ENCODE data around the gene UTF1. TPM values are rescaled to one million over a fixed set of nuclear protein-coding genes. Genes with fewer than 3 reads are reported as not detected.

The UTF1 gene
- total and polyA plus RNA-seq, 2 donors (not counting 1 experiment from before 2014, with no cell fraction given) = 0.10 to 0.25 TPM

- no peak overlapping the region for H2AFZ ChIP-seq (ENCODE audit: insufficient read depth, low read depth, low read length, poor library complexity, severe bottlenecking)
- no peak overlapping the region for H3K4me2 ChIP-seq (replicated peaks; ENCODE audit: low read depth, low read length, poor library complexity, severe bottlenecking)
- no peaks in the 10 kb centered on the region for H3K36me3 ChIP-seq (replicated peaks in 1 of 2; ENCODE audit: control extremely low read depth in 1 of 2, control insufficient read depth in 1 of 2, extremely low read depth in 1 of 2, insufficient read depth in 2 of 2, low read length in 1 of 2)
- CTCF ChIA-PET = no interaction called here
- H3K9ac ChIP-seq (ENCODE audit: low read length) = no peak overlapping the region
- ATAC-seq (ENCODE audit: low read depth) (no peak), DNase-seq (no peak)
- H4K20me1 ChIP-seq (ENCODE audit: control insufficient read depth, insufficient read depth, low read length, poor library complexity, severe bottlenecking) = no peaks in the 10 kb centered on the region
- 84% methylated on average over 13 of the region's 22 CpGs for WGBS (ENCODE audit: insufficient coverage)
- no peaks in the 10 kb centered on the region for H3K27me3 ChIP-seq (replicated peaks in 1 of 4; ENCODE audit: control extremely low read depth in 1 of 4, control insufficient read depth in 3 of 4, insufficient read depth in 4 of 4, low read length in 3 of 4)
- Mint-ChIP-seq H3K4me3 (no peak overlapping the region), H3K27ac (no peak overlapping the region), H3K4me1 (peaks cover 14% of the 10 kb centered on the region), H3K9me3 (ENCODE audit: insufficient read depth) (no peaks in the 10 kb centered on the region), H3K27me3 (peaks cover 14% of the 10 kb centered on the region)
- POLR2A ChIA-PET = no interaction called here
- no peak overlapping the region for H3K4me3 ChIP-seq (ENCODE audit: control extremely low read depth in 1 of 5, extremely low read depth in 1 of 5, insufficient read depth in 1 of 5, low read depth in 2 of 5, low read length in 4 of 5)
- intact Hi-C loops (cut with micrococcal nuclease) = no loop called here
- no peaks in the 10 kb centered on the region for H3K9me3 ChIP-seq (ENCODE audit: control extremely low read depth in 1 of 3, control insufficient read depth in 2 of 3, insufficient read depth in 1 of 3, low read length in 2 of 3)
- TF ChIP-seq EZH2 (IDR thresholded peaks at IDR 0.05; ENCODE audit: borderline replicate concordance, insufficient read depth, low read depth, low read length, poor library complexity, severe bottlenecking) (no peak), CTCF (IDR thresholded peaks at IDR 0.05) (no peak)
- peaks cover 16 to 17% of the 10 kb centered on the region in 2 donors for H3K4me1 ChIP-seq (ENCODE audit: control insufficient read depth in 2 of 2, insufficient read depth in 2 of 2, low read length in 2 of 2)
- H3K79me2 ChIP-seq (ENCODE audit: control insufficient read depth, insufficient read depth, low read length) = no peaks in the 10 kb centered on the region
- no peak overlapping the region for H3K27ac ChIP-seq (ENCODE audit: low read length in 2 of 2)
Observed at GRCh38 chr10:133253361-133253955, 23.4 kb downstream of the UTF1 start.

GRCh38 chr10:133254421-133255120 is 24.6 kb downstream of the UTF1 start:
- Histone ChIP-seq H3K27ac (ENCODE audit: low read length in 2 of 2) (no peak overlapping the region), H3K4me1 (ENCODE audit: control insufficient read depth in 2 of 2, insufficient read depth in 2 of 2, low read length in 2 of 2) (peaks cover 27 to 28% of the 10 kb centered on the region in 2 donors), H3K9me3 (ENCODE audit: control extremely low read depth in 1 of 3, control insufficient read depth in 2 of 3, insufficient read depth in 1 of 3, low read length in 2 of 3) (no peaks in the 10 kb centered on the region), H3K27me3 (replicated peaks in 1 of 4; ENCODE audit: control extremely low read depth in 1 of 4, control insufficient read depth in 3 of 4, insufficient read depth in 4 of 4, low read length in 3 of 4) (no peaks in the 10 kb centered on the region), H3K4me3 (ENCODE audit: control extremely low read depth in 1 of 5, extremely low read depth in 1 of 5, insufficient read depth in 1 of 5, low read depth in 2 of 5, low read length in 4 of 5) (no peak overlapping the region), H2AFZ (ENCODE audit: insufficient read depth, low read depth, low read length, poor library complexity, severe bottlenecking) (no peak overlapping the region), H4K20me1 (ENCODE audit: control insufficient read depth, insufficient read depth, low read length, poor library complexity, severe bottlenecking) (no peaks in the 10 kb centered on the region), H3K9ac (ENCODE audit: low read length) (no peak overlapping the region), H3K79me2 (ENCODE audit: control insufficient read depth, insufficient read depth, low read length) (no peaks in the 10 kb centered on the region), H3K36me3 (replicated peaks in 1 of 2; ENCODE audit: control extremely low read depth in 1 of 2, control insufficient read depth in 1 of 2, extremely low read depth in 1 of 2, insufficient read depth in 2 of 2, low read length in 1 of 2) (no peaks in the 10 kb centered on the region), H3K4me2 (replicated peaks; ENCODE audit: low read depth, low read length, poor library complexity, severe bottlenecking) (no peak overlapping the region)
- 87% methylated on average over 13 of the region's 13 CpGs for WGBS (ENCODE audit: insufficient coverage)
- POLR2A ChIA-PET = no interaction called here
- H3K4me3 Mint-ChIP-seq = no peak overlapping the region
- ATAC-seq (ENCODE audit: low read depth) (no peak), DNase-seq (no peak)
- no peaks in the 10 kb centered on the region for H3K9me3 Mint-ChIP-seq (ENCODE audit: insufficient read depth)
- H3K27ac Mint-ChIP-seq = no peak overlapping the region
- H3K4me1 Mint-ChIP-seq = peaks cover 22% of the 10 kb centered on the region
- intact Hi-C loops (cut with micrococcal nuclease) = no loop called here
- no peak for TF ChIP-seq CTCF (IDR thresholded peaks at IDR 0.05)
- no peak for TF ChIP-seq EZH2 (IDR thresholded peaks at IDR 0.05; ENCODE audit: borderline replicate concordance, insufficient read depth, low read depth, low read length, poor library complexity, severe bottlenecking)
- H3K27me3 Mint-ChIP-seq = peaks cover 10% of the 10 kb centered on the region
- CTCF ChIA-PET = no interaction called here
